ENCODE data around the gene PTDSS2.
A peak's percentile ranks its signal among the peaks of the same experiment; 100 is the strongest.

The PTDSS2 gene

DNA sequence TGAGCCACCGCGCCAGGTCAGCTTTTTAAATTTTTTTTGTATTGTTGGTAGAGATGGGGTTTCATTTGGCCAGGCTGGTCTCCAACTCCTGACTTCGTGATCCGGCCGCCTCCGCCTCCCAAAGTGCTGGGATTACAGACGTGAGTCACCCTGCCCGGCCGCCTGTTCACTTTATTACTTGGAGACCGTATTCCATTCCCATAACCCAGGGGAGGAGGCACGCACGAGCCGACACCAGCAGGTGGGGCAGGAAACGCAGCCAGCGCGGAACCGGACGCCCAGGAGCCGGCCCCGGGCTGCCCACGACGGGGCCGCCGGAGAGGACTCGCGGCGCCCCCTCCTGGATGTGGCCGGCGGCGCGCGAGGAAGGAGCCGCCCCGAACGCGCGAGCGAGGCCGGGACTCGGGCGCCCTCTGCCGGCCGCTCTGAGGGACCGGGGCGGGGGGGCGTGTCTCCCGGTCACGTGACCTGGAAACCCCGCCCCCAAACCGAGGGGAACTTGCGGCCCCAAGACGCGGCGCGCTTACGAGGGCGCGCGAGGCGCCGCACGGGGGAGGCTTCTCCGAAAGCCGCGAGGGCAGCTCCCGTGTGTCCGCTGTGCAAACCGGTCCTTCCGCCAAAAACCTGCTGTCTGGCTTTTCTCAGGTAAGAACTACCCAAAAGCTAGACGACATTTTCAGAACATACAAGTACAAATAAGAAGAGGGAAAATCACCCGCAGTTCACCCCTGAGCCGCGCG, 68.6 kb downstream of the PTDSS2 start:
- POLR2A ChIA-PET, result no interaction called here
- peak; percentile 94 for DNase-seq (ENCODE audit: extremely low spot score)
- TF ChIP-seq, protein P1, sequence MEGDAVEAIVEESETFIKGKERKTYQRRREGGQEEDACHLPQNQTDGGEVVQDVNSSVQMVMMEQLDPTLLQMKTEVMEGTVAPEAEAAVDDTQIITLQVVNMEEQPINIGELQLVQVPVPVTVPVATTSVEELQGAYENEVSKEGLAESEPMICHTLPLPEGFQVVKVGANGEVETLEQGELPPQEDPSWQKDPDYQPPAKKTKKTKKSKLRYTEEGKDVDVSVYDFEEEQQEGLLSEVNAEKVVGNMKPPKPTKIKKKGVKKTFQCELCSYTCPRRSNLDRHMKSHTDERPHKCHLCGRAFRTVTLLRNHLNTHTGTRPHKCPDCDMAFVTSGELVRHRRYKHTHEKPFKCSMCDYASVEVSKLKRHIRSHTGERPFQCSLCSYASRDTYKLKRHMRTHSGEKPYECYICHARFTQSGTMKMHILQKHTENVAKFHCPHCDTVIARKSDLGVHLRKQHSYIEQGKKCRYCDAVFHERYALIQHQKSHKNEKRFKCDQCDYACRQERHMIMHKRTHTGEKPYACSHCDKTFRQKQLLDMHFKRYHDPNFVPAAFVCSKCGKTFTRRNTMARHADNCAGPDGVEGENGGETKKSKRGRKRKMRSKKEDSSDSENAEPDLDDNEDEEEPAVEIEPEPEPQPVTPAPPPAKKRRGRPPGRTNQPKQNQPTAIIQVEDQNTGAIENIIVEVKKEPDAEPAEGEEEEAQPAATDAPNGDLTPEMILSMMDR (IDR thresholded peaks at IDR 0.05; ENCODE audit: control extremely low read depth, extremely low read depth, low read depth, missing control alignments), result peak; percentile 100
- CTCF ChIA-PET, result interaction anchor here (0.6 to 6.8 kb wide), 40 partner anchors 9 to 277 kb away, joined by 3 to 77 read pairs (median 3); partner anchors contain the start of genes ANO9, DEAF1, HRAS and IFITM5

DNA sequence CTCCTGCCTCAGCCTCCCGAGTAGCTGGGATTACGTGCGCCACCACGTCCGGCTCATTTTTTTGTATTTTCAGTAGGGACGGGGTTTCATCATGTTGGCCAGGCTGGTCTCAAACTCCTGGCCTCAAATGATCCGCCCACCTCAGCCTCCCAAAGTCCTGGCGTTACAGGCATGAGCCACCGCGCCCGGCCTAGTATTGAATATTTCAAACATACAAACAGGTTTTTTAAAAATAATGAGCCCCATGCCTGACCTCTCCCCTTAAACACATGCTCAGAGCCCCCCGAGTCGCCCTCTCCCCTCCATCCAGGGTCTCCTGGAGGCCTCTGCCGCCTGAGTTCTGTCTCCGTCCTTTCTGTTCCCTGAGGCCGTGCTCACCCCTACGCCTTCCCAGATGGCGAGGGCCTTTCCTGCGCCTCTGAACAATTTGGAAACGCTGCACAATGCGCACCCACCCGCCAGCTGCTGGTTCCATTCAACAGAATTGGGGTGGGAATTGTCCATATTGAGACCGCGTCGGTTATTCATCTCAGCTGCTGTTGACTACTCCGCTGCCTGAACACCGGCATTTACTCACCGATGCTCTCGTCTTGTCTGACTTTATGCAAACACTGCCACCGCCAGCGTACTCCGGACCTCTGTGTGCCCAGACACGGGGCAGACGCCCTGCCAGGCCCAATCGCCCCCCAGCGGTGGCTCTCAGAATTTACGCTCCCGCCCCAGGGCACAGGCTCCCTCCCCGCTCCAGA, 70.5 kb downstream of the PTDSS2 start:
- TF ChIP-seq, protein P1 (IDR thresholded peaks at IDR 0.05; ENCODE audit: control extremely low read depth, extremely low read depth, low read depth, missing control alignments), result no peak
- CTCF ChIA-PET, result interaction anchor here (1.0 to 6.8 kb wide), 4 partner anchors 9 to 270 kb away, joined by 3 to 77 read pairs (median 4); partner anchors contain the start of gene HRAS
- POLR2A ChIA-PET, result no interaction called here
- no peak for DNase-seq (ENCODE audit: extremely low spot score)

DNA sequence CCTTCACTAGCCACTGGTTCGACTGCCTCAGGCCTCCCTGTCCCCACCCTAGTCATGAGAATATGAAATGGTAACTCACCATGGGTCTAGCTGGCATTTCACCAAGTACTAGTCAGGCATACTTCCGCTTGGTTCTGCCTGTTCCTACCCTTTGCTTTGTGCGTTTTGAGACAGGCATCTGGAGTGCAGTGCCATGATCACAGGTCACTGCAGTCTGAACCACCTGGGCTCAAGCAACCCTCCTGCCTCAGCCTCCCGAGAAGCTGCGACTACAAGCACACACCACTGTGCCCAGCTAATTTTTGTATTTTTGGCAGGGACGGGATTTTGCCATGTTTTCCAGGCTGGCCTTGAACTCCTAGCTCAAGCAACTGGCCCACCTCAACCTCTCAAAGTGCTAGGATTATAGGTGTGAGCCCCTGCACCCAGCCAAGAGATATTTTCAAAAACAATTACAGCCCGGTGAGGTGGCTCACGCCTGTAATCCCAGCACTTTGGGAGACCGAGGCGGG, 71.2 kb downstream of the PTDSS2 start:
- ChIA-PET POLR2A (no interaction called here), CTCF (interaction anchor here (1.0 to 6.8 kb wide), 3 partner anchors 10 to 81 kb away, joined by 3 to 77 read pairs (median 4); partner anchors contain the start of gene HRAS)
- DNase-seq (ENCODE audit: extremely low spot score), result no peak
- TF ChIP-seq, protein P1 (IDR thresholded peaks at IDR 0.05; ENCODE audit: control extremely low read depth, extremely low read depth, low read depth, missing control alignments), result no peak

DNA sequence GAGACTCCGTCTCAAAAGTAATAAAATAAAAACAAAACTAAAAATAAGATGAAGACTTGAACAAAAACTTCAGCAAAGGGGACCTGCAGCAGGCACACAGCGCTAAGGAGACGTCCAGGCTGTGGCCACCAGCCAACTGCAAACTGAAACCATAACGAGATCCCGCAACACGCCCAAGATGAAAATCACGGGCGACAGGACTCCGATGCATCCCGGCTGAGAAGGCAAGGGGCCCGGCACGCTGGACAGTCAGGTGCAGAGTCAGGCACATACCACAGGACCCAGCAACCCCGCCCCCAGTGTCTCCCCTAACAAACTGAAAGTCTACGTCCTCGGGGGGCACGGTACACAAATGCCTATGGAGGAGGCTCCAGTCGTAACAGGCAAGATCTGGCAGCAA, 76.1 kb downstream of the PTDSS2 start:
- ChIA-PET CTCF (no interaction called here), POLR2A (no interaction called here)
- TF ChIP-seq, protein P1 (IDR thresholded peaks at IDR 0.05; ENCODE audit: control extremely low read depth, extremely low read depth, low read depth, missing control alignments), result no peak
- DNase-seq (ENCODE audit: extremely low spot score), result no peak

DNA sequence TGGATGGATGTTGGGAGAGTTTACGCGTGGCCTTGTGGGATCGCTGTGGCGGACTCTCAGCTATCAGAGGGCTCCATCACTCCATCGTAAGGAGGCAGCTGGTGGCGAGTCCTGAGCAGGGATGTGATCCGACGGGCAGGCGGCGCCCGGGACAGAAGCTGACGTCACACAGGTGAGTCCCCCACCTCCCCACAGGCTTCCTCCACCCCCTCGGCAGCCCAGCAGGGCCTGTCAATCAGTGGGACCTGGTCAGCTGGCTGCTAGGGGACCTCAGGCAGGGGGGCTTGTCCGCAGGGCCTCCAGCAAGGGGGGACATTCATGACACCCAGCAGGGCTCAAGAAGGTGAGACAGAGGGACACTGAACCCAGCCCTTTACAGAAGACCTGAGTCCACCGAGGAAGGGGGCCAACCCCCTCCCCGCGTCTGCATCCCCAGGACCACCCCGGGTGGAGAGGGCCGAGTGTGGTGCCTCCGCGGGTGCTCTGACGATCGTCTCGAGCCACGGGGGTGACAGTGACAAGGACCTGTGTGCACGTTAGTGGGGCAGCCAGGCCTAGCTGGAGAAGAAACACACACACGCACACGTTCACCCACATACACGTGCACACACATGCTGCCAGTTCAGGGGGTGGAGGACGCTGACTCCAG, 78.2 kb downstream of the PTDSS2 start:
- TF ChIP-seq, protein P1 (IDR thresholded peaks at IDR 0.05; ENCODE audit: control extremely low read depth, extremely low read depth, low read depth, missing control alignments), result no peak
- ChIA-PET CTCF (interaction anchor here (1.9 to 2.0 kb wide), 2 partner anchors 9 to 10 kb away, joined by 4 to 11 read pairs; no protein-coding TSS in a partner anchor), POLR2A (no interaction called here)
- no peak for DNase-seq (ENCODE audit: extremely low spot score)
